ENCODE data around the gene ANTXRL.
"Not testable (repeated sequence)": the region's sequence is repeated elsewhere in the genome, so short reads cannot be mapped to it uniquely, and the experiment has no call there.

DNA sequence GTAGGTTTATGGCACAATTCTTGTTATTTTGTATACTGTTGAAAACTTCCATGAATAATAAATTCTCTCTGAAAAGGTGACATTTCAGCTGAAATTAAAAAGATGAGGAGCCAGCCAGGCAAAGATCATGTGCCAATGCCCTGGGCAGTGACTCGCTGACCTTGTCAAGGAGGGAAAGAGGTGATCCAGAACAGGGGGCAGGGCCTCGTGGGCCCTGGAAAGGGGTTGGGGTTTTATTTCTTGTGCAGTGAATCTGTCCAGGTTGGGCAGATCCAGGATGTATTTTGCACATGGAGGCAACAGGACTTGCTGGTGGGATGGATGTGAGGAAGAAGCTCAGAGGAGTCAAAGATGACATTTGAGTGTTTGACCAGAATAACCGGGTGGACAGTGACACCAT lies 31.6 kb upstream of the ANTXRL start:
- TF ChIP-seq, protein P1, sequence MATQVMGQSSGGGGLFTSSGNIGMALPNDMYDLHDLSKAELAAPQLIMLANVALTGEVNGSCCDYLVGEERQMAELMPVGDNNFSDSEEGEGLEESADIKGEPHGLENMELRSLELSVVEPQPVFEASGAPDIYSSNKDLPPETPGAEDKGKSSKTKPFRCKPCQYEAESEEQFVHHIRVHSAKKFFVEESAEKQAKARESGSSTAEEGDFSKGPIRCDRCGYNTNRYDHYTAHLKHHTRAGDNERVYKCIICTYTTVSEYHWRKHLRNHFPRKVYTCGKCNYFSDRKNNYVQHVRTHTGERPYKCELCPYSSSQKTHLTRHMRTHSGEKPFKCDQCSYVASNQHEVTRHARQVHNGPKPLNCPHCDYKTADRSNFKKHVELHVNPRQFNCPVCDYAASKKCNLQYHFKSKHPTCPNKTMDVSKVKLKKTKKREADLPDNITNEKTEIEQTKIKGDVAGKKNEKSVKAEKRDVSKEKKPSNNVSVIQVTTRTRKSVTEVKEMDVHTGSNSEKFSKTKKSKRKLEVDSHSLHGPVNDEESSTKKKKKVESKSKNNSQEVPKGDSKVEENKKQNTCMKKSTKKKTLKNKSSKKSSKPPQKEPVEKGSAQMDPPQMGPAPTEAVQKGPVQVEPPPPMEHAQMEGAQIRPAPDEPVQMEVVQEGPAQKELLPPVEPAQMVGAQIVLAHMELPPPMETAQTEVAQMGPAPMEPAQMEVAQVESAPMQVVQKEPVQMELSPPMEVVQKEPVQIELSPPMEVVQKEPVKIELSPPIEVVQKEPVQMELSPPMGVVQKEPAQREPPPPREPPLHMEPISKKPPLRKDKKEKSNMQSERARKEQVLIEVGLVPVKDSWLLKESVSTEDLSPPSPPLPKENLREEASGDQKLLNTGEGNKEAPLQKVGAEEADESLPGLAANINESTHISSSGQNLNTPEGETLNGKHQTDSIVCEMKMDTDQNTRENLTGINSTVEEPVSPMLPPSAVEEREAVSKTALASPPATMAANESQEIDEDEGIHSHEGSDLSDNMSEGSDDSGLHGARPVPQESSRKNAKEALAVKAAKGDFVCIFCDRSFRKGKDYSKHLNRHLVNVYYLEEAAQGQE (IDR thresholded peaks at IDR 0.05; ENCODE audit: unreplicated experiment) = not testable (repeated sequence)
- TF ChIP-seq, protein P2, sequence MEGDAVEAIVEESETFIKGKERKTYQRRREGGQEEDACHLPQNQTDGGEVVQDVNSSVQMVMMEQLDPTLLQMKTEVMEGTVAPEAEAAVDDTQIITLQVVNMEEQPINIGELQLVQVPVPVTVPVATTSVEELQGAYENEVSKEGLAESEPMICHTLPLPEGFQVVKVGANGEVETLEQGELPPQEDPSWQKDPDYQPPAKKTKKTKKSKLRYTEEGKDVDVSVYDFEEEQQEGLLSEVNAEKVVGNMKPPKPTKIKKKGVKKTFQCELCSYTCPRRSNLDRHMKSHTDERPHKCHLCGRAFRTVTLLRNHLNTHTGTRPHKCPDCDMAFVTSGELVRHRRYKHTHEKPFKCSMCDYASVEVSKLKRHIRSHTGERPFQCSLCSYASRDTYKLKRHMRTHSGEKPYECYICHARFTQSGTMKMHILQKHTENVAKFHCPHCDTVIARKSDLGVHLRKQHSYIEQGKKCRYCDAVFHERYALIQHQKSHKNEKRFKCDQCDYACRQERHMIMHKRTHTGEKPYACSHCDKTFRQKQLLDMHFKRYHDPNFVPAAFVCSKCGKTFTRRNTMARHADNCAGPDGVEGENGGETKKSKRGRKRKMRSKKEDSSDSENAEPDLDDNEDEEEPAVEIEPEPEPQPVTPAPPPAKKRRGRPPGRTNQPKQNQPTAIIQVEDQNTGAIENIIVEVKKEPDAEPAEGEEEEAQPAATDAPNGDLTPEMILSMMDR (conservative IDR thresholded peaks at IDR 0.05; ENCODE audit: low read depth in 2 of 2) = not testable (repeated sequence)
- not testable (repeated sequence) for TF ChIP-seq EZH2 (IDR thresholded peaks at IDR 0.05; ENCODE audit: low read depth, unreplicated experiment); POLR2AphosphoS5 (IDR thresholded peaks at IDR 0.05; ENCODE audit: low read depth); EZH2phosphoT487 (IDR thresholded peaks at IDR 0.05; ENCODE audit: unreplicated experiment); CREB1 (CRISPR knock-in tag; IDR thresholded peaks at IDR 0.05; ENCODE audit: low read depth); JUNB (IDR thresholded peaks at IDR 0.05; ENCODE audit: unreplicated experiment); ZNF114 (CRISPR knock-in tag; IDR thresholded peaks at IDR 0.05)
- TF ChIP-seq, protein P3, sequence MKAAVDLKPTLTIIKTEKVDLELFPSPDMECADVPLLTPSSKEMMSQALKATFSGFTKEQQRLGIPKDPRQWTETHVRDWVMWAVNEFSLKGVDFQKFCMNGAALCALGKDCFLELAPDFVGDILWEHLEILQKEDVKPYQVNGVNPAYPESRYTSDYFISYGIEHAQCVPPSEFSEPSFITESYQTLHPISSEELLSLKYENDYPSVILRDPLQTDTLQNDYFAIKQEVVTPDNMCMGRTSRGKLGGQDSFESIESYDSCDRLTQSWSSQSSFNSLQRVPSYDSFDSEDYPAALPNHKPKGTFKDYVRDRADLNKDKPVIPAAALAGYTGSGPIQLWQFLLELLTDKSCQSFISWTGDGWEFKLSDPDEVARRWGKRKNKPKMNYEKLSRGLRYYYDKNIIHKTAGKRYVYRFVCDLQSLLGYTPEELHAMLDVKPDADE (IDR thresholded peaks at IDR 0.05) = not testable (repeated sequence)

All from GM23338 (cell line).